NCI-H1694 (cell line): ENCODE measurements around the gene MLLT10.
"Not testable (repeated sequence)": the region's sequence is repeated elsewhere in the genome, so short reads cannot be mapped to it uniquely, and the experiment has no call there.

ENCODE experiments used
- DNase-seq: peaks from one replicate; lab custom pipeline; 2025; lab: John Stamatoyannopoulos, UW

Gene MLLT10

GRCh38 chr10:21528236-21529031 is 5.6 kb upstream of the MLLT10 start:
- DNase-seq: peak; percentile 46

GRCh38 chr10:21529032-21529910 is 4.8 kb upstream of the MLLT10 start:
- DNase-seq: peak; percentile 47

- DNase-seq: no peak
These were observed 3.9 kb upstream of the MLLT10 start for GRCh38 chr10:21530168-21530567.

- no peak for DNase-seq
These were observed 3.4 kb upstream of the MLLT10 start for GRCh38 chr10:21530641-21531040.

- DNase-seq: no peak
These were observed 2.9 kb upstream of the MLLT10 start for GRCh38 chr10:21531164-21531563.

GRCh38 chr10:21532694-21533466 is 1.2 kb upstream of the MLLT10 start:
- no peak for DNase-seq

- DNase-seq: no peak
These were observed 201 bp downstream of the MLLT10 start for GRCh38 chr10:21534280-21534586.

GRCh38 chr10:21534604-21535493 is 817 bp downstream of the MLLT10 start:
- DNase-seq: no peak

GRCh38 chr10:21535494-21535965 is 1.5 kb downstream of the MLLT10 start:
- DNase-seq: no peak

GRCh38 chr10:21535976-21536375 is 1.9 kb downstream of the MLLT10 start:
- DNase-seq: not testable (repeated sequence)

- no peak for DNase-seq
These were observed 2.8 kb downstream of the MLLT10 start for GRCh38 chr10:21536874-21537273.

GRCh38 chr10:21540701-21541100 is 6.7 kb downstream of the MLLT10 start:
- not testable (repeated sequence) for DNase-seq

GRCh38 chr10:21547246-21547645 is 13.2 kb downstream of the MLLT10 start:
- DNase-seq: no peak

- DNase-seq: no peak
These were observed 18.6 kb downstream of the MLLT10 start for GRCh38 chr10:21552638-21553037.

- no peak for DNase-seq
These were observed 22.5 kb downstream of the MLLT10 start for GRCh38 chr10:21556527-21556926.

- DNase-seq: not testable (repeated sequence)
These were observed 25.0 kb downstream of the MLLT10 start for GRCh38 chr10:21558984-21559383.

GRCh38 chr10:21570761-21571521 is 36.9 kb downstream of the MLLT10 start:
- no peak for DNase-seq

GRCh38 chr10:21572578-21572977 is 38.5 kb downstream of the MLLT10 start:
- DNase-seq: no peak

GRCh38 chr10:21574514-21574913 is 40.5 kb downstream of the MLLT10 start:
- not testable (repeated sequence) for DNase-seq

GRCh38 chr10:21579291-21579690 is 45.3 kb downstream of the MLLT10 start:
- DNase-seq: no peak
